Heart left ventricle (tissue), 13 donors: ENCODE data around the gene HTRA2.

Source experiments
- POLR2A ChIP-seq, 2 donors: fragments of 450-650 bp; IDR thresholded peaks; one replicate each; pipeline ENCODE4 v1.6.1; 2017; ENCODE audit warnings: antibody characterized with exemption in 2 of 2, mild to moderate bottlenecking in 2 of 2, moderate library complexity in 2 of 2
- TF ChIP-seq, protein P1 (sequence below), 12 donors: fragments of 200-600 bp; sonication (generic) in 4 of 12; IDR thresholded peaks; one replicate each; pipeline versions ENCODE4 v1.5.0 to v1.8.0; 2018 to 2022; ENCODE audit warnings: antibody characterized with exemption in 12 of 12, mild to moderate bottlenecking in 5 of 12
- donor health status: ischemic (EF 13 %, LVEDD 7.1; RV severe dilation, severe dysfunction).
- donor health status: DM: no; HTN: yes; CAD: no.
- donor health status: DM: no; HTN: no; CAD: no.
- donor health status: ischemic (EF 25% LVEDD 6.9; RV normal size, moderate dysfunction).
- donor health status: ischemic (EF 25% LVEDD 5.7; RV mildly dilated, moderate dysfunction).
- donor health status: ischemic (EF 35%, LVEDD 5.7; RV mildly dilated, moderate dysfunction).
- donor health status: nonischemic (EF 11% LVEDD 7.7; RV severe dilation, severe dysfunction).
- donor health status: DM: yes; HTN: yes; CAD: no.
- donor health status: PGD.
- donor health status: ischemic (EF 29% LVEDD 5.4; RV normal size, mild dysfunction).
- donor health status: nonischemic (EF 23%, LVEDD 6.1; RV moderate dilation, normal function).

DNA sequence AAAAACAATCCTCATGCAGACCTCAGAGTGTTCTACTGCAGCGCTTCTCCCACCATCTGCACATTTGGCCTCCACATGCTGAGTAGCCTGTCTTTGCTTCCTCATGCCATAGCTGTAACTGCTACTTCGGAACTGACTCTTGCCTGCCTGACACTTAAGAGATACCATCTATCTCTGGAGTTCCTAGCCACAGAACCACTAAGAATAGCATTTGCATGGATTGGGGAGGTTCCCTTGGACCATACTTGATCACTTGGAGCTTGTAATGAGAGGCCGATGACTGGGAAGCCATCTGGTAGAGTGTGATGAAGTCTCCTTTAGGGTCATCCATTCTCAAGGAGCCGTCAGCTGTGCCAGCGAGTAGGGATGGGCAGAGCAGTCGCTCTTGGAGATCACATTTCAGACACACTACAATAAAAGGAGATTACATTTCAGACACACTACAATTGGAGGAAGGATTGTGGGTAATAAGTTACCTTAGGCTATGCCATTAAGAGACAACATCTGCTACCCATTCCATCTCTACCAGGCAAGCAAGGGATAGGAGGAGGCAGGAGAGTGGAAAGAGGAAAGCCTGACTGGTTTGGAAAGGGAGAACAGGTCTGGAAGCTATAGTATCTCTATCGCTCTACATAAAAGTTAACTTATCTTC lies 46.6 kb downstream of the HTRA2 start:
- TF ChIP-seq, protein P1, sequence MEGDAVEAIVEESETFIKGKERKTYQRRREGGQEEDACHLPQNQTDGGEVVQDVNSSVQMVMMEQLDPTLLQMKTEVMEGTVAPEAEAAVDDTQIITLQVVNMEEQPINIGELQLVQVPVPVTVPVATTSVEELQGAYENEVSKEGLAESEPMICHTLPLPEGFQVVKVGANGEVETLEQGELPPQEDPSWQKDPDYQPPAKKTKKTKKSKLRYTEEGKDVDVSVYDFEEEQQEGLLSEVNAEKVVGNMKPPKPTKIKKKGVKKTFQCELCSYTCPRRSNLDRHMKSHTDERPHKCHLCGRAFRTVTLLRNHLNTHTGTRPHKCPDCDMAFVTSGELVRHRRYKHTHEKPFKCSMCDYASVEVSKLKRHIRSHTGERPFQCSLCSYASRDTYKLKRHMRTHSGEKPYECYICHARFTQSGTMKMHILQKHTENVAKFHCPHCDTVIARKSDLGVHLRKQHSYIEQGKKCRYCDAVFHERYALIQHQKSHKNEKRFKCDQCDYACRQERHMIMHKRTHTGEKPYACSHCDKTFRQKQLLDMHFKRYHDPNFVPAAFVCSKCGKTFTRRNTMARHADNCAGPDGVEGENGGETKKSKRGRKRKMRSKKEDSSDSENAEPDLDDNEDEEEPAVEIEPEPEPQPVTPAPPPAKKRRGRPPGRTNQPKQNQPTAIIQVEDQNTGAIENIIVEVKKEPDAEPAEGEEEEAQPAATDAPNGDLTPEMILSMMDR (IDR thresholded peaks at IDR 0.05): no peak
- TF ChIP-seq POLR2A (IDR thresholded peaks at IDR 0.05): no peak
